Measurements from ENCODE around the gene PHF23.

Gene PHF23

GRCh38 chr17:7219812-7220592, 19.3 kb downstream of the PHF23 start, which contains the start of the genes ACADVL and DLG4:
ACADVL (plus strand) TSS chr17:7219938; CDS start chr17:7219985, 47 bp downstream.
DLG4 (minus strand) TSS chr17:7219836.
- peak; percentile 88 for DNase-seq (ENCODE audit: low spot score)

GRCh38 chr17:7219229-7219811, 19.9 kb downstream of the PHF23 start:
- no peak for DNase-seq (ENCODE audit: low spot score)

- no peak for DNase-seq (ENCODE audit: low spot score)
These were observed 20.5 kb downstream of the PHF23 start for GRCh38 chr17:7218758-7219157.

- no peak for DNase-seq (ENCODE audit: low spot score)
These were observed 21.1 kb downstream of the PHF23 start for GRCh38 chr17:7218166-7218565.

- peak; percentile 47 for DNase-seq (ENCODE audit: low spot score)
These were observed 21.9 kb downstream of the PHF23 start for GRCh38 chr17:7217113-7217987.

- DNase-seq (ENCODE audit: low spot score), result no peak
These were observed 22.8 kb downstream of the PHF23 start for GRCh38 chr17:7216242-7217112.

GRCh38 chr17:7215652-7216180, 23.5 kb downstream of the PHF23 start:
- no peak for DNase-seq (ENCODE audit: low spot score)

- no peak for DNase-seq (ENCODE audit: low spot score)
These were observed 24.1 kb downstream of the PHF23 start for GRCh38 chr17:7215136-7215638.

- peak; percentile 94 for DNase-seq (ENCODE audit: low spot score)
These were observed 24.7 kb downstream of the PHF23 start for GRCh38 chr17:7214300-7215135.

- peak; percentile 82 for DNase-seq (ENCODE audit: low spot score)
These were observed 25.4 kb downstream of the PHF23 start for GRCh38 chr17:7213895-7214299.

- DNase-seq (ENCODE audit: low spot score), result no peak
These were observed 27.6 kb downstream of the PHF23 start for GRCh38 chr17:7211491-7212273.

GRCh38 chr17:7208754-7209460, 30.4 kb downstream of the PHF23 start:
- no peak for DNase-seq (ENCODE audit: low spot score)

- peak; percentile 42 for DNase-seq (ENCODE audit: low spot score)
These were observed 31.2 kb downstream of the PHF23 start for GRCh38 chr17:7208027-7208571.

- no peak for DNase-seq (ENCODE audit: low spot score)
These were observed 31.9 kb downstream of the PHF23 start for GRCh38 chr17:7207120-7208001.

GRCh38 chr17:7205561-7205960, 33.7 kb downstream of the PHF23 start:
- DNase-seq (ENCODE audit: low spot score), result no peak

GRCh38 chr17:7204828-7205461, 34.3 kb downstream of the PHF23 start:
- peak; percentile 96 for DNase-seq (ENCODE audit: low spot score)

- DNase-seq (ENCODE audit: low spot score), result no peak
These were observed 34.9 kb downstream of the PHF23 start for GRCh38 chr17:7204336-7204735.

Data from iPS-NIHi11 (cell line).